Measurements from ENCODE around the gene IL1B.
"Not testable (repeated sequence)": the region's sequence is repeated elsewhere in the genome, so short reads cannot be mapped to it uniquely, and the experiment has no call there.

Gene IL1B

DNA sequence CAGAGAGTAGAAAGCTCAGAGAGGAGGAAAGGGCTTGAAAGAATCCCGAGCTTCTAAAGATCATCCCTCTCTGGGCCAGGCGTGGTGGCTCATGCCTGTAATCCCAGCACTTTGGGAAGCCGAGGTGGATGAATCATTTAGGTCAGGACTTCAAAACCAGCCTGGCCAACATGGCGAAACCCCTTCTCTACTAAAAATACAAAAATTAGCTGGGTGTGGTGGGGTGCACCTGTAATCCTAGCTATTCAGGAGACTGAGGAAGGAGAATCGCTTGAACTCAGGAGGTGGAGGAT lies 3.0 kb downstream of the IL1B start:
- not testable (repeated sequence) for H3K27me3 ChIP-seq (ENCODE audit: control insufficient read depth in 1 of 2, insufficient read depth in 2 of 2, low read length in 2 of 2); H3K4me1 ChIP-seq (ENCODE audit: insufficient read depth, low read length); H3K9ac ChIP-seq (ENCODE audit: low read length); H3K27ac ChIP-seq (ENCODE audit: low read depth, low read length); H3K9me3 ChIP-seq (ENCODE audit: low read length); H3K36me3 ChIP-seq (ENCODE audit: insufficient read depth, low read length); H3K4me3 ChIP-seq (ENCODE audit: low read depth in 1 of 2, low read length in 2 of 2)

DNA sequence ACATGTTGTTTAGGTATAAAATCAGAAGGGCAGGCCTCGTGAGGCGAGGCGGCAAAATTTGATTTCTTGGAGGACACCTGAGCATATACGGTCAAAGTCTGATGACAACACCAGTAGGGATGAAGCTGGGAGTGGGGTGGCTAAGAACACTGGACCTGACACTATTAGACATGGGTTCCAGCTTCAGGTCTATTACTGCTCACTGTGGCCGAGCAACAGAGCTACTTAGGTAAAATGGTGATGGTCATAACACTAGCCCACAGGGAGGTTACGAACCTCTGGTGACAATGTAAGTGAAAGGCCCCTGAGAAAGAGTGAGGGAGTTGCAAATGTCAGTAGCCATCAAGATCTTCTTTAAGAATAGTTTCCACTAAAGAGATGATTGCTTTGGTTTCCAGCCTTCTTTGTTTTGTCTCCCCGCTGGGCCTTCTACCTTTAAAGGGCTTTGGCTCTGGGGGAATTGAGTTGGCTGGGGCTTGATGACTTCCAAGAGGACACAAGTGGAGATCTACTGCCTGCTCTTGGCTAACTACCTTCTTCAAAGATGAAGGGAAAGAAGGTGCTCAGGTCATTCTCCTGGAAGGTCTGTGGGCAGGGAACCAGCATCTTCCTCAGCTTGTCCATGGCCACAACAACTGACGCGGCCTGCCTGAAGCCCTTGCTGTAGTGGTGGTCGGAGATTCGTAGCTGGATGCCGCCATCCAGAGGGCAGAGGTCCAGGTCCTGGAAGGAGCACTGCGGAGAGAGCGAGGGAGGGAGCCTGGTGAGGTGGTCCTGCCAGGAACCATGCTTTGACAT lies 3.5 kb downstream of the IL1B start:
- H3K27me3 ChIP-seq (ENCODE audit: control insufficient read depth in 1 of 2, insufficient read depth in 2 of 2, low read length in 2 of 2): no peaks in the 10 kb centered on the region
- no peak overlapping the region for H3K27ac ChIP-seq (ENCODE audit: low read depth, low read length)
- H3K4me3 ChIP-seq (ENCODE audit: low read depth in 1 of 2, low read length in 2 of 2): no peak overlapping the region
- no peak overlapping the region for H3K9ac ChIP-seq (ENCODE audit: low read length)
- no peaks in the 10 kb centered on the region for H3K36me3 ChIP-seq (ENCODE audit: insufficient read depth, low read length)
- H3K9me3 ChIP-seq (ENCODE audit: low read length): no peaks in the 10 kb centered on the region
- no peaks in the 10 kb centered on the region for H3K4me1 ChIP-seq (ENCODE audit: insufficient read depth, low read length)

DNA sequence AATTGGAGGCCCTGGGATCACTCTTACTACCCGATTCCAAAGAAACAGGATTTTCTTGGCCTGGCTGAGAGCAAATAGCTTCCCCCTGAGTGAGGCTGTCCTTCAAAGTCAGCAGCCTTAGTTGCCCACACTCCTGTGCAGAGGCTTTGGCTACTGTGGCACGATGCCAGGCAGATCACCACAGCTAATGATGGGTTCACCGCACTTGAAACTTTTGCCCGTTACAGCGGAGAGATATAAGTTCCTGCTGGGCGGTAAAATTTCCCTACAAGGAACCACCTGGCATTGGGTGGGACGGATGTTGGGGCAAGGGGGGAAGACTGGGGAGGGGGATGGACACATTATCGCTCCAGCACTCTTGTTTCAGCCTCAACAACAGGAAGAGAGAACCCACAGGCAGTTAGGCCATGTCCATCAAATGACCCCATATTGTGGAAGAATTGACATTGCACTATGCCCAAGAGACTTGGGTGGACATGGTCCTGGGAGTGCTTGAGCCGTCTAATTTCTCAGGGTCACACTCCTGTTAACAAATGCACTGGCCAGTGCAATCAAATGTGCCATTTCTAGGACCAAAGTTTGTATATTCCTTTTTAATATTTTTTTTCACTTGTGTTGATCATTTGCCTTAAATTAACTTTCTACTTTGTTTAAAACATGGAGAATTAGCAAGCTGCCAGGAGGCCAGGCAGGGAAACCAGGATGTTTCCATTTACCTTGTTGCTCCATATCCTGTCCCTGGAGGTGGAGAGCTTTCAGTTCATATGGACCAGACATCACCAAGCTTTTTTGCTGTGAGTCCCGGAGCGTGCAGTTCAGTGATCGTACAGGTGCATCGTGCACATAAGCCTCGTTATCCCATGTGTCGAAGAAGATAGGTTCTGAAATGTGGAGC lies 4.4 kb downstream of the IL1B start:
- Histone ChIP-seq H3K36me3 (ENCODE audit: insufficient read depth, low read length) (no peaks in the 10 kb centered on the region), H3K9me3 (ENCODE audit: low read length) (no peaks in the 10 kb centered on the region), H3K4me3 (ENCODE audit: low read depth in 1 of 2, low read length in 2 of 2) (no peak overlapping the region), H3K4me1 (ENCODE audit: insufficient read depth, low read length) (no peaks in the 10 kb centered on the region), H3K27me3 (ENCODE audit: control insufficient read depth in 1 of 2, insufficient read depth in 2 of 2, low read length in 2 of 2) (no peaks in the 10 kb centered on the region), H3K9ac (ENCODE audit: low read length) (no peak overlapping the region), H3K27ac (ENCODE audit: low read depth, low read length) (no peak overlapping the region)

DNA sequence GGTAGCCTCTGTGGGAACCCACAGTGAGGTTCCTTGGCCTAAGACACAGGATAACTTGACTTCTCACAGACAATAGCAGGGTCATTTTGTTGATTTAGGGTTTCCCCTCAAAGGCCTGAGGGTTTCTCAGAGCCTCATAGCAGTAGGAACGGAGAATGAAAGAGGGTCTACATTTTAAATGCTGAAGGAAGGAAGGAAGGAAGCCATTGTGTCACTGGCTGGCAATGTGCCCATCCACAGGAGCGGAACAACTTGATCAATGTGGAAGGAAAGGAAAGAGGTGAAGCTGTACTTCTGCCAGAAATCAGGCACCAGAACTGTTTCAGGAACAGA lies 5.1 kb downstream of the IL1B start:
- H3K27ac ChIP-seq (ENCODE audit: low read depth, low read length): no peak overlapping the region
- H3K27me3 ChIP-seq (ENCODE audit: control insufficient read depth in 1 of 2, insufficient read depth in 2 of 2, low read length in 2 of 2): no peaks in the 10 kb centered on the region
- no peaks in the 10 kb centered on the region for H3K4me1 ChIP-seq (ENCODE audit: insufficient read depth, low read length)
- no peak overlapping the region for H3K4me3 ChIP-seq (ENCODE audit: low read depth in 1 of 2, low read length in 2 of 2)
- H3K9me3 ChIP-seq (ENCODE audit: low read length): no peaks in the 10 kb centered on the region
- no peaks in the 10 kb centered on the region for H3K36me3 ChIP-seq (ENCODE audit: insufficient read depth, low read length)
- no peak overlapping the region for H3K9ac ChIP-seq (ENCODE audit: low read length)

DNA sequence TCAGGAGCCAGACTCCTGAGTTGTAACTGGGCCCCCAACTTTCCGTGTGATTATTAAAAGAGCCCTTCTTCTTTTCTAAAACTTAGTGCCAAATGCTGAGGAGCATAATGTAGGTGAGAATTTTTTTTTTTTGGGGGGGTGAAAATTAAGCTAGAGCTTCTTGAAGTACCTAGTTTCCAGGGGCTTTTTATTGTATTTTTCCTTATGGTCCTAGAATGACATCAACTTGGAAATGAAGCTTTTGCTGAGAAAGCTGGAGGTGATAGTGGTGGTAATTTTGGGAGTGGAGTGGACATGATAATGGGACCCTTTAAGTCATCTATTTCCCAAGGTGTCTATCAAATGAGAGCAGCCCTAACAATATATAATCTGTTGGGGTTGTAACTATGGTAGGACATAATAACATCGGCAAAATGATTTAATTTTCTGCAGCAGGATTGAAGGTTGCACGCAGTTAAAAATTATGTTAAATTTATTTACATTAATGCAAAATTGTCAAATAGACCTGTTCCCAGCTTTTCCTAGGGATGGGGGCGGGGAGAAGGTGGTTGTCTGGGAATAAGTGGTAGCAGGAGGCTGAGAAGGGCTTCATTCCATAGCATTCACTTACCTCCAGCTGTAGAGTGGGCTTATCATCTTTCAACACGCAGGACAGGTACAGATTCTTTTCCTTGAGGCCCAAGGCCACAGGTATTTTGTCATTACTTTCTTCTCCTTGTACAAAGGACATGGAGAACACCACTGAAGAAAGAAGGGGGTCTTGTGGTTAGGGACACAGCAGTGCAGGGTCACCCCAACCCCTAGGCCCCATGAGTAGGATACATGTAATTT lies 5.7 kb downstream of the IL1B start:
- Histone ChIP-seq H3K27ac (ENCODE audit: low read depth, low read length) (no peak overlapping the region), H3K9ac (ENCODE audit: low read length) (no peak overlapping the region), H3K36me3 (ENCODE audit: insufficient read depth, low read length) (no peaks in the 10 kb centered on the region), H3K4me1 (ENCODE audit: insufficient read depth, low read length) (no peaks in the 10 kb centered on the region), H3K27me3 (ENCODE audit: control insufficient read depth in 1 of 2, insufficient read depth in 2 of 2, low read length in 2 of 2) (no peaks in the 10 kb centered on the region), H3K4me3 (ENCODE audit: low read depth in 1 of 2, low read length in 2 of 2) (no peak overlapping the region), H3K9me3 (ENCODE audit: low read length) (no peaks in the 10 kb centered on the region)

DNA sequence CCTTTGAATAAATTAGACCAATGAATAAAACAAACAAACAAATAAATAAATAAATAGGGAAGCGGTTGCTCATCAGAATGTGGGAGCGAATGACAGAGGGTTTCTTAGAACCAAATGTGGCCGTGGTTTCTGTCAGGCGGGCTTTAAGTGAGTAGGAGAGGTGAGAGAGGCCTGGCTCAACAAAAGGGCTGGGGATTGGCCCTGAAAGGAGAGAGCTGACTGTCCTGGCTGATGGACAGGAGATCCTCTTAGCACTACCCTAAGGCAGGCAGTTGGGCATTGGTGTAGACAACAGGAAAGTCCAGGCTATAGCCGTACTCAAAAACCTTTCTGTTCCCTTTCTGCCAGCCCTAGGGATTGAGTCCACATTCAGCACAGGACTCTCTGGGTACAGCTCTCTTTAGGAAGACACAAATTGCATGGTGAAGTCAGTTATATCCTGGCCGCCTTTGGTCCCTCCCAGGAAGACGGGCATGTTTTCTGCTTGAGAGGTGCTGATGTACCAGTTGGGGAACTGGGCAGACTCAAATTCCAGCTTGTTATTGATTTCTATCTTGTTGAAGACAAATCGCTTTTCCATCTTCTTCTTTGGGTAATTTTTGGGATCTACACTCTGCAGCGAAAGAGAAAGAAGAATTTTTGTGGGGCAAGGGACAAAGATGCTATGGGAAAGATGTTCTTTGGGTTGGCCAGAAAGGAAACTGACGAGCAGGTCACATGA lies 6.5 kb downstream of the IL1B start:
- H3K9me3 ChIP-seq (ENCODE audit: low read length): no peaks in the 10 kb centered on the region
- no peaks in the 10 kb centered on the region for H3K36me3 ChIP-seq (ENCODE audit: insufficient read depth, low read length)
- H3K4me3 ChIP-seq (ENCODE audit: low read depth in 1 of 2, low read length in 2 of 2): no peak overlapping the region
- no peak overlapping the region for H3K9ac ChIP-seq (ENCODE audit: low read length)
- no peak overlapping the region for H3K27ac ChIP-seq (ENCODE audit: low read depth, low read length)
- H3K4me1 ChIP-seq (ENCODE audit: insufficient read depth, low read length): no peaks in the 10 kb centered on the region
- no peaks in the 10 kb centered on the region for H3K27me3 ChIP-seq (ENCODE audit: control insufficient read depth in 1 of 2, insufficient read depth in 2 of 2, low read length in 2 of 2)

DNA sequence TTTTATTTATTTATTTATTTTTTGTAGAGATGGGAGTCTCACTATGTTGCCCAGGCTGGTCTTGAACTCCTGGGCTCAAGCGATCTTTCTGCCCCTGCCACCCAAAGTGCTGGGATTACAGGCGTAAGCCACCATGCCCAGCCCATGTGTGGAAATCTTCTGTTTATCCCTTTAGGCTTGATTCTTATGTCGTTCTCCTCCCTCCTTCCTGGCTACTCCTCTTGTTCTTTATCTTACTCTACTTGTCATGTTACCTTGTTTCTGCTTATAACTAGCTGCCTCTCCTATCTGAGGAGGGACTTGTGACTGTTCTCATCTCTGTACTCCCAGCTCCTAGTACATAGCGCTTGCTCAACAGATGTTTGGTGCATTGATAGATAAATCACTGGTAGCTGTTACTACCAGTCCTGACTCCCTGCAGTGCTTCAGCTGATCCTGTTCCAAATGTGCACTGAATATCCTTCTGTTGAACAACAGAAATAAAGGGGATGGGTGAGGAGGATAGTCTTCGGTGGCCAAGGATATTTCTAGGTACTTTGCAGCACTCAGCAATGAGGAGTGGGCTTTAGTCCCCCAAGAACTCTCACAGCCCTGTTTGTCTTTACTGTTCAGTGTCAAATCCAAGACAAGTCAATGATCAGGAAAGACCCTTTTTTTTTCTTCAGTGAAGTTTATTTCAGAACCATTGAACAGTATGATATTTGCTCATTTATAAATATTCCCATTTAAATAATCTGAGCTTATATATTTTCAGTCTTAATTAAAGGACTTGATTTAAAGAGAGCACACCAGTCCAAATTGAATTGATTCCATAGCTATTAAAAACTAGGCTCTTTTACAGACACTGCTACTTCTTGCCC lies 7.2 kb downstream of the IL1B start:
- Histone ChIP-seq H3K36me3 (ENCODE audit: insufficient read depth, low read length) (no peaks in the 10 kb centered on the region), H3K9ac (ENCODE audit: low read length) (no peak overlapping the region), H3K4me3 (ENCODE audit: low read depth in 1 of 2, low read length in 2 of 2) (no peak overlapping the region), H3K4me1 (ENCODE audit: insufficient read depth, low read length) (no peaks in the 10 kb centered on the region), H3K9me3 (ENCODE audit: low read length) (no peaks in the 10 kb centered on the region), H3K27me3 (ENCODE audit: control insufficient read depth in 1 of 2, insufficient read depth in 2 of 2, low read length in 2 of 2) (no peaks in the 10 kb centered on the region), H3K27ac (ENCODE audit: low read depth, low read length) (no peak overlapping the region)

DNA sequence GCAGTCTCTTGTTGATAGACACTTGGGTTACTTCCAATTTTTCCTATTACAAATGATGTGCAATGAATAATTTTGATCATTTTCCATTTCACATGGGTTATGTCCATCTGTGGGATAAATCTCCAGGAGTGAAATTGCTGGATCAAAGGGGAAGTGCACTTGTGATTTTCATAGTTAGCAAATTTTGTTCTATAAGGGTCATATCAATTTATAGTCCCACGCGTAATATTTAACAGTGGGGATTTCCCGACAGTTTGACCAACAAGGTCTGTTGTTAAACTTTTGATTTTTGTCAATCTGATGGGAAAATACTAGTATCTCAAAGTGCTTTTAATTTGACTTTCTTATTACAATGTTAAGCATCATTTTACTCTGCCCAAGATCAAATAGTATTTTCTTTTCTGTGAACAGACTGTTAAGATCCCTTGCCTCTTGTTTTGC lies 8.3 kb downstream of the IL1B start:
- H3K27me3 ChIP-seq (ENCODE audit: control insufficient read depth in 1 of 2, insufficient read depth in 2 of 2, low read length in 2 of 2): no peaks in the 10 kb centered on the region
- H3K36me3 ChIP-seq (ENCODE audit: insufficient read depth, low read length): no peaks in the 10 kb centered on the region
- H3K9ac ChIP-seq (ENCODE audit: low read length): no peak overlapping the region
- H3K4me3 ChIP-seq (ENCODE audit: low read depth in 1 of 2, low read length in 2 of 2): no peak overlapping the region
- H3K9me3 ChIP-seq (ENCODE audit: low read length): no peaks in the 10 kb centered on the region
- H3K4me1 ChIP-seq (ENCODE audit: insufficient read depth, low read length): no peaks in the 10 kb centered on the region
- H3K27ac ChIP-seq (ENCODE audit: low read depth, low read length): no peak overlapping the region

DNA sequence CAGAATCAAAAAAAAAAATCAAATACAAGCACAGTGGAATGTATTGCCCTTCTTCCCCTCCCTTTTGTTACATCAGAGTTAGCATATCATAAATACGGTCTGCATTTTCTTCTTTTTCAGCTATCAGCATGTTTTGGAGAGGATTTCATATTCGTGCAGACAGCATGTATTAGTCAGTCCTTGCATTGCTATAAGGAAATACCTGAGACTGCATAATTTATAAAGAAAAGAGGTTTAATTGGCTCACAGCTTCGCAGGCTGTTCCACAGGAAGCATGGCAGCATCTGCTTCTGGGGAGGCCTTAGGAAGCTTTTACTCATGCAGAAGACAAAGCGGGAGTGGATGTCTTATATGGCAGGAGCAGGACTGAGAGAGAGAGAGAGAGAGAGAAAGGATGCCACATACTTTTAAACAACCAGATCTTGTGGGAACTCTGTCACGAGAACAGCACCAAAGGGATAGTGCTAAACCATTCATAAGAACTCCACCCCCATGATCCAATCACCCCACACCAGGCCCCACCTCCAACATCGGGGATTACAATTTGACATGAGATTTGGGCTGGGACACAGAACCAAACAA lies 8.9 kb downstream of the IL1B start:
- H3K27ac ChIP-seq (ENCODE audit: low read depth, low read length): no peak overlapping the region
- H3K4me3 ChIP-seq (ENCODE audit: low read depth in 1 of 2, low read length in 2 of 2): no peak overlapping the region
- H3K9ac ChIP-seq (ENCODE audit: low read length): no peak overlapping the region
- H3K36me3 ChIP-seq (ENCODE audit: insufficient read depth, low read length): no peaks in the 10 kb centered on the region
- H3K27me3 ChIP-seq (ENCODE audit: control insufficient read depth in 1 of 2, insufficient read depth in 2 of 2, low read length in 2 of 2): no peaks in the 10 kb centered on the region
- no peaks in the 10 kb centered on the region for H3K4me1 ChIP-seq (ENCODE audit: insufficient read depth, low read length)
- no peaks in the 10 kb centered on the region for H3K9me3 ChIP-seq (ENCODE audit: low read length)

DNA sequence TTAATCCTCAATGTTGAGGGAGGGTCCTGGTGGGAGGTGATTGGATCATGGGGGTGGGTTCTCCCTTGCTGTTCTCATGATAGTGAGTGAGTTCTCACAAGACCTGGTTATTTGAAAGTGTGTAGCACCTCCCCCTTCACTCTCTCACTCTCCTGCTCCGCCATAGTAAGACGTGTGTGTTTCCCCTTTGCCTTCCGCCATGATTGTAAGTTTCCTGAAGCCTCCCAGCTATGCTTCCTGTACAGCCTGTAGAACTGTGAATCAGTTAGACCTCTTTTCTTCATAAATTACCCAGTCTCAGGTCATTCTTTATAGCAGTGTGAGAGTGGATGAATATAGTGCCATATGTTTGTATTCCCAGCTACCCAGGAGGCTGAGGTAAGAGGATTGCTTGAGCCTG lies 9.6 kb downstream of the IL1B start:
- Histone ChIP-seq H3K36me3 (ENCODE audit: insufficient read depth, low read length) (no peaks in the 10 kb centered on the region), H3K27me3 (ENCODE audit: control insufficient read depth in 1 of 2, insufficient read depth in 2 of 2, low read length in 2 of 2) (no peaks in the 10 kb centered on the region), H3K4me1 (ENCODE audit: insufficient read depth, low read length) (no peaks in the 10 kb centered on the region), H3K27ac (ENCODE audit: low read depth, low read length) (no peak overlapping the region), H3K9me3 (ENCODE audit: low read length) (no peaks in the 10 kb centered on the region), H3K4me3 (ENCODE audit: low read depth in 1 of 2, low read length in 2 of 2) (no peak overlapping the region), H3K9ac (ENCODE audit: low read length) (no peak overlapping the region)
